DMS114 treated with DMSO at 0.1 percent for 48 hours (cell line): ENCODE data around the gene LAPTM4A.
"Not testable (repeated sequence)": the region's sequence is repeated elsewhere in the genome, so short reads cannot be mapped to it uniquely, and the experiment has no call there.

ENCODE experiments used
- DNase-seq: peaks from one replicate; lab custom pipeline; 2025; ENCODE audit not compliant: unreplicated experiment; lab: John Stamatoyannopoulos, UW

The LAPTM4A gene

GRCh38 chr2:20052861-20053281 is 1.4 kb upstream of the LAPTM4A start:
- peak; percentile 43 for DNase-seq

DNA sequence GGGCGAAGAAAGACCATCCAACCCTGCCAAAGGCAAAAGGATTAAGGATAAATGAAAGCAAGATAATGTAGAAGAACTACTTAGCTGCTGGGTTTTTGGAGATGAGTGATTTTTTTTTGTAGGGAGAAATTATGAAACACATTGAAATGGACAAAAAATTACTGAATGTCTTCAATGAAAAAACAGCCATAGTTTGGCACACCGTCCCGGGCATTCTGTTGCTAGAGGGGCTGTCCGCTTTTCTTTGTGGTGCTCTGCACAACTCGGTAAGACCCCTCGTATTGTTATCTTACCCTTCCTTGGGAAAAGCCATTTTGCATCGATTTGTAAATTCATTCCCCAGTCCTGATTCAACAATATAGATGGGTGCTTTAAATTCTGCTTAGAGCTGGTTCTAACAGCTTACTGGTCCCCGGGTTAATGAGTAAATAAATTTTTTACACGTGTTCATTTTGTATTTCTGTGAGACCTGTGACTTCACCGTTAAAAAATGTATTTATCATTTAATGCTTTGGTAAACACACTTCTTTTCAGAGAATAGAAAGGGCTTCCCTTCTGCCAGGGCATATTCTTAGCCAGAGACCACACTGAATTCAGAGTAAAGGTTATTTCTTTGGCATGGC is 912 bp upstream of the LAPTM4A start:
- DNase-seq: no peak

GRCh38 chr2:20050646-20051531 is 539 bp downstream of the LAPTM4A start:
- DNase-seq: peak; percentile 46

DNA sequence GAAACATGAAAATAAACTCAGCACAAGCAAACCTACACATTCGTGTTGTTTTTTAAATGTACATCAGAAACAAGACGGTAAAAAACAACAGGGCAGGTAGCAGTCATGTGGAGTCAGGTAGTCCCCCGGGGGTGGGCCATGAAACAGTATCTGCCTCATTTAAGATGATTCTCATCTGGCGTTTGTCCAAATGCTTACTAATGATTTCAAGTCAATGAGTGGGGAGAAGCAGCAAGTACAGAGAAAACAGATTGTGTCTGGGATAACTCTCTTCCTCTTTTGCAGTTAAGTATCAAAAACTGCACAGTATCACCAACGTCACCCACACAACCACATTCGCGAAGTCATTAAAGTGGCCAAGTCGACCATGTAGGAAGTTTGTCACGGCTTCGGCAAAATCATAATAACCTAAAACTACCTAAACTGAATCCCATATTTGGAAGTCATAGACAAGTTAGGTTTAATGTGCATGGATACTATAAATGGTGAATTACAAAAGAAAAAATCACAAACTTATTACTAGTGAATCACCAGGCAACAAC is 1.3 kb downstream of the LAPTM4A start:
- DNase-seq: no peak

DNA sequence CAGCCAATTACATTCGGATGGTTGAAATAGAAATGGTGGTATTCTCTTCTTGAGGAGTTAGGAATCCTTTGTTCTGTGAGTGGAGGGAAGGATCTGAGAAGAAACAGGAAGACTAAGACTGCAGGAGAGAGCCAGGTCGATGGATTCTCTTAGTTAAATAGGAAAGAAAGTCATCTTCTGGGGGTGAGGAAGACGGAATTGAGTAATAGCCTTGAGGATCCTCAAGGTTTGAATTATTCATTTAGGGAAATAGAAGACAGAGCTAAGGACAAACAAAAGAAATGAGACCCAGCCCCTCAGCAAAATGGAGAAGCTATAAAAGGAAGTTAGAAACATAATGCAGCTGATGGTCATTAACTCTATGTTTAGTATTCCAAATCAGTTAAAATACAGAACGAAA is 1.8 kb downstream of the LAPTM4A start:
- DNase-seq: no peak

- no peak for DNase-seq
These were observed 2.7 kb downstream of the LAPTM4A start for GRCh38 chr2:20048488-20049448.

DNA sequence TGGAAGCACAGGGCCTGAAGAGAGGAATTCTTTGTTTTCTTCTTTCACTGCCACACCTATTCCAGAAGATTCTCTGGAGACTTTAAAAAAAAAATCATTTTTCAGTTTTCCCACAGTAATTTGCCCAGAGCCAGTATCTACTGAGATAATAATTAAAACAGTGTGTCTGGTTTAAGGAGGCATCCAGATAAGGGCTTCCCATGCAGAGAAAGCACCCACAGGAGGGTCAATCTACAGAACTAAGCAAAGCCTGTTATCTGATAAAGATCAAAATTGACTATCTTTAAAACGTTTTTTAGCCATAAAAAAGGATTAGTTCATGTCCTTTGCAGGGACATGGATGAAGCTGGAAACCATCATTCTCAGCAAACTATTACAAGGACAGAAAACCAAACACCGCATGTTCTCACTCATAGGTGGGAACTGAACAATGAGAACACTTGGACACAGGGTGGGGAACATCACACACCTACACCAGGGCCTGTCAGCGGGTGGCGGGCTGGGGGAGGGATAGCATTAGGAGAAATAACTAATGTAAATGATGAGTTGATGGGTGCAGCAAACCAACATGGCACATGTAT is 5.6 kb downstream of the LAPTM4A start:
- not testable (repeated sequence) for DNase-seq

- DNase-seq: no peak
These were observed 6.7 kb downstream of the LAPTM4A start for GRCh38 chr2:20044778-20045177.

GRCh38 chr2:20042531-20042930 is 8.9 kb downstream of the LAPTM4A start:
- no peak for DNase-seq

- DNase-seq: no peak
These were observed 10.8 kb downstream of the LAPTM4A start for GRCh38 chr2:20040489-20041172.

- no peak for DNase-seq
These were observed 13.8 kb downstream of the LAPTM4A start for GRCh38 chr2:20037660-20038059.

- DNase-seq: no peak
These were observed 15.3 kb downstream of the LAPTM4A start for GRCh38 chr2:20035955-20036666.

- DNase-seq: no peak
These were observed 16.6 kb downstream of the LAPTM4A start for GRCh38 chr2:20034821-20035220.

GRCh38 chr2:20034218-20034617 is 17.2 kb downstream of the LAPTM4A start:
- no peak for DNase-seq

- no peak for DNase-seq
These were observed 18.1 kb downstream of the LAPTM4A start for GRCh38 chr2:20033322-20033721.

GRCh38 chr2:20030224-20030623 is 21.2 kb downstream of the LAPTM4A start:
- no peak for DNase-seq

DNA sequence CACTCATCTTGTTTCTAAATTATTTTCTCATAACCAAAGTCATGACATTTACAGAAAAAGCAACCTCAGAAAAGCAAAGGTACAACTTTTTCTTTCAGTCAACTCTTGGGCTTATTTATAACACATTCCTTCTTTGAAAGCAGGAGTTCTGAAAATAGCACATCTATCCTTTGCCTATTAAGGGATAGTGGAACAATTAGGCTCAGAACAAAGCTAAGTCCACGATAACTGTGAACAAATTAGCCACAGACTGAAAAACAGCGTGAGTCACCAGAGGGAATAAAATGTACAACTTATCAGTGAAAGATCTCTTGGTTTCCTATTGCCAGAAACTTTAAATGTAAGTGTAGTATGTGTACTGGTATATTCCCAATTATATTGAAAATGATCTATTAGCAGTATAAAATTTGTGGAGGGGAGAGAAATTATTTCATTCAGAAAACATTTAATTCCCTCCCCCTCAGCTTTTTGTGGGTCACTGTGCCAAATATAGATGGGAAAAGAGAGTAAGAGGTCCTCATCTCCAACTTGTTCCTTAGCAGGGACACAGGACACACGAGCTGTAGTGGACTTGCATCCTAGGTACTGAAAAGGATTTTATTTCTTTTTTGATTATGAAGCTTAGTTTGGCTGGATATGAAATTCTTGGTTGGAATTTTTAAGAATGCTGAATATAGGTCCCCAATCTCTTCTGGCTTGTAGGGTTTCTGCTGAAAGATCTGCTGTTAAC is 23.6 kb downstream of the LAPTM4A start:
- no peak for DNase-seq

DNA sequence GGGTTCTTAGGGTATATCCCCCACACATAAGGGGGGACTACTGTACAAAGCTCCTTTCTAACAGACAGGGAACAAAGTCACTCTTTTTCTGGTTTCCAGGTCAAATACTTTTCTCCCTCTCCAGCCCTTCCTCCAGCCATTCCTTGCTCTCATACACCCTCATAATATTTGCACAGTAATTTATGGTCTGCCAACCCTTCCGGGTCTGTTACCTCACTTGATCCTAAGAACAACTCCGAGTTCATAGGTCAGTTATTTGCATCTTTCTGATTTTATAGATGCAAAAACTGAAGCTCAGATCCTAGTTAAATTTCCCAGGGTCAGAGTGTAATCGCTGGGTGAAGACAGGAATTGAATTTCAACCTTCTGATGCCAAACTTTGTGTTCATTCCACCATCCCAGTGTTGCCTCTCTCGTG is 24.2 kb downstream of the LAPTM4A start:
- no peak for DNase-seq
